ENCODE data around the gene CYB5D1. TPM values are rescaled to one million over a fixed set of nuclear protein-coding genes. Genes with fewer than 3 reads are reported as not detected.
"Not testable (repeated sequence)": the region's sequence is repeated elsewhere in the genome, so short reads cannot be mapped to it uniquely, and the experiment has no call there.

The CYB5D1 gene
- total RNA-seq, result 10 to 100 TPM in 1 of 2 donors, 1 to 10 TPM in 1; 5.7 to 20.8 TPM

GRCh38 chr17:7857713-7858521 is at the start of gene CYB5D1:
CYB5D1 (plus strand) TSS chr17:7858003; CDS start chr17:7858135, 132 bp downstream.
- Histone ChIP-seq H3K27me3 (replicated peaks; ENCODE audit: insufficient read depth) (no peaks in the 10 kb centered on the region), H3K36me3 (peaks cover 0 to 8% of the 10 kb centered on the region in 2 donors), H3K9me3 (no peaks in the 10 kb centered on the region), H3K4me3 (peak within 1 kb of the TSS; percentile 49 to 54), H3K4me1 (replicated peaks) (peaks cover 12% of the 10 kb centered on the region), H3K27ac (peak within 1 kb of the TSS; percentile 80 to 92)
- intact Hi-C loops (cut with DNase I), result no loop called here
- DNase-seq (ENCODE audit: low spot score), result peak; percentile 93
- no peak for TF ChIP-seq POLR2A (IDR thresholded peaks at IDR 0.05)
- peak in 1 of 4 experiments; percentile 22 for TF ChIP-seq CTCF (IDR thresholded peaks at IDR 0.05)
- TF ChIP-seq POLR2AphosphoS5 (IDR thresholded peaks at IDR 0.05), result peak; percentile 91
- WGBS, result 3% methylated on average over 48 of the region's 48 CpGs

DNA sequence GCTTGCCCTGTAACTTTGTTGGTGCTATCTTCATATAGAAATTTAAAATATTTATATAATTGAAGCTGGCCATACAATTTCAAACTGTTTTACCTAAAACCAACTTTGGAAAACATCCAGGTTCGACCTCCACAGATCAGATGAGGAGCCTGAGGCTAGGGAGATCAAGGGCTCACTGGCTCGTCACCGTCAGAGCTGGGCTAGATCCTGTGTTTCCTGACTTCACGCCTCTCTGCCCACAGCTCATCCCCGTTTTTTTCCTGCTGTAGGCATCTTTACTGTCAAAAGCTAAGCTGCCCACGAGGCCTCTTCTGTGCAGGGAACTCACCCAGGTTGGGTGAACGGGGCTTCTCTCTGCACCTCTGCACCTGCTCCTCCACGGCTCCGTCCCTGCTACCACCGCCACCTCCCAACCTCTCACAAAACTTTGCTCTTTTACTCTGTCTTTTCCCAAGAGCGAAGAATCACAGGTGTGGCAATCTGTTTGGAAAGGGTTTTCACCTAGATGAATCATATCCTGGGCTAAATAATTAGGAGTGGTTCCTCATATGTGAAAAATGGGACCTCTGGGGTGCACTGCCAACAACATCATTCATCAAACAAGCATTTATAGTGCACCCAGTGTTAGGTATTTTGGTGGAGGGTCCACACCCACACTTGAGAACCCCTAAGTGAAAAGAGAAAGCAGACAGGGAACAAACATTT is 48.6 kb upstream of the CYB5D1 start:
- Histone ChIP-seq H3K4me1 (replicated peaks) (no peaks in the 10 kb centered on the region), H3K36me3 (no peaks in the 10 kb centered on the region), H3K27me3 (replicated peaks; ENCODE audit: insufficient read depth) (no peaks in the 10 kb centered on the region), H3K27ac (no peak overlapping the region), H3K4me3 (no peak overlapping the region), H3K9me3 (no peaks in the 10 kb centered on the region)
- DNase-seq (ENCODE audit: low spot score), result no peak
- 70% methylated on average over 11 of the region's 11 CpGs for WGBS
- TF ChIP-seq POLR2AphosphoS5 (IDR thresholded peaks at IDR 0.05) (no peak), CTCF (IDR thresholded peaks at IDR 0.05) (no peak), POLR2A (IDR thresholded peaks at IDR 0.05) (no peak)
- intact Hi-C loops (cut with DNase I), result no loop called here

DNA sequence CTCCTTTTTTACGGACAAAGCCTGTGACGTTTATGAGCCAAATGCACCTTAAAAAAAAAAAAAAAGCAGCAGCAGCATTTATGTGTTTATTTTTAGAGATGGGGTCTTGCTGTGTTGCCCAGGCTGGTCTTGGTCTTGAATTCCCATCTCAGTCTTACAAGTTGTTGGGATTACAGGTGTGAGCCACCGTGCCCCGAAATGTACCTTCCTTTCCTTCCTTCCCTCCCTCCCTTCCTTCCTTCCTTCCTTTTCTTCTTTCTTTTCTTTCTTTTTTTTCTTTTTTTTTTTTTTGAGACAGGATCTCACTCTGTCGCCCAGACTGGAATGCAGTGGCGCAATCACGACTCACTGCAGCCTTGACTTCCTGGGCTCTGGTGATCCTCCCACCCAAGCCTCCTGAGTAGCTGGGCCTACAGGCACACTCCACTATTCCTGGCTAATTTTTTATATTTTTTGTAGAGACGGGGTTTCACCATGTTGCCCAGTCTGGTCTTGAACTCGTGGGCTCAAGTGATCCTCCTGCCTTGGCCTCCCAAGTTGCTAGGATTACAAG is 47.9 kb upstream of the CYB5D1 start:
- H3K27ac ChIP-seq; H3K36me3 ChIP-seq; DNase-seq (ENCODE audit: low spot score); H3K4me1 ChIP-seq (replicated peaks); intact Hi-C loops (cut with DNase I); H3K4me3 ChIP-seq; H3K9me3 ChIP-seq; H3K27me3 ChIP-seq (replicated peaks; ENCODE audit: insufficient read depth): not testable (repeated sequence)
- WGBS, result 81% methylated on average over 9 of the region's 9 CpGs

GRCh38 chr17:7811251-7811650 is 46.6 kb upstream of the CYB5D1 start:
- Histone ChIP-seq H3K9me3 (no peaks in the 10 kb centered on the region), H3K27me3 (replicated peaks; ENCODE audit: insufficient read depth) (no peaks in the 10 kb centered on the region), H3K4me3 (no peak overlapping the region), H3K27ac (no peak overlapping the region), H3K4me1 (replicated peaks) (no peaks in the 10 kb centered on the region), H3K36me3 (no peaks in the 10 kb centered on the region)
- no peak for DNase-seq (ENCODE audit: low spot score)
- intact Hi-C loops (cut with DNase I), result no loop called here
- no peak for TF ChIP-seq POLR2A (IDR thresholded peaks at IDR 0.05)
- TF ChIP-seq POLR2AphosphoS5 (IDR thresholded peaks at IDR 0.05), result no peak
- no peak for TF ChIP-seq CTCF (IDR thresholded peaks at IDR 0.05)
- 84% methylated on average over 3 of the region's 3 CpGs for WGBS

DNA sequence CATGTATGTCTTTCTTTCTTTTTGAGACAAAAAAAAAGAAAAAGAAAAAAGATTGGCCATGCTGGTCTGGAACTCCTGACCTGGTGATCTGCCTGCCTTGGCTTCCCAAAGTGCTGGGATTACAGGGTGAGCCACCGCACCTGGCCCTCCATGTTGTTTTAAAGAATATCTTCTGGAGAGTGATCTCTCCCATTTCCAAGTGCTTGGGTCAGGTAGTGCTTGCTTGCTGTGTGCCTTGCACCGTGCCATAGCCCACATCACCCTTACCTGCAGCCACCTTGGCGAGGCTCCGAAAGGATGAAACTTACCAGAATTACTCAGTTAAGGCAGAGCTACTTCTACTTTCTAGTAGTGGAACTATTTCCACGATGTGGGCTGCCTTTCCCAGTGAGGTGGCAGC is 42.8 kb upstream of the CYB5D1 start:
- Histone ChIP-seq H3K9me3 (no peaks in the 10 kb centered on the region), H3K27ac (no peak overlapping the region), H3K27me3 (replicated peaks; ENCODE audit: insufficient read depth) (no peaks in the 10 kb centered on the region), H3K36me3 (no peaks in the 10 kb centered on the region), H3K4me1 (replicated peaks) (no peaks in the 10 kb centered on the region), H3K4me3 (no peak overlapping the region)
- WGBS, result 97% methylated on average over 5 of the region's 5 CpGs
- intact Hi-C loops (cut with DNase I), result no loop called here
- TF ChIP-seq POLR2AphosphoS5 (IDR thresholded peaks at IDR 0.05) (no peak), POLR2A (IDR thresholded peaks at IDR 0.05) (no peak), CTCF (IDR thresholded peaks at IDR 0.05) (no peak)
- DNase-seq (ENCODE audit: low spot score), result no peak

Measured in prostate gland (tissue), 2 donors.